DND-41 (cell line): ENCODE measurements around the gene FXYD5.

Experiments
- CTCF ChIP-seq: IDR thresholded peaks from 2 replicates; pipeline ENCODE4 v1.5.1; 2012; ENCODE audit warnings: borderline replicate concordance, low read length, moderate library complexity, mild to moderate bottlenecking; ENCODE audit not compliant: poor library complexity, severe bottlenecking; ENCODE audit errors: extremely low read depth
- EZH2 ChIP-seq: IDR thresholded peaks from 3 replicates; pipeline ENCODE4 v1.6.1; 2012; ENCODE audit warnings: borderline replicate concordance, low read depth, mild to moderate bottlenecking, moderate library complexity, low read length, inconsistent platforms; ENCODE audit not compliant: severe bottlenecking

- TF ChIP-seq CTCF, result no peak
- no peak for TF ChIP-seq EZH2
Observed at GRCh38 chr19:35132254-35132653, 22.3 kb upstream of the FXYD5 start.
